ENCODE results near the gene MAP1S. TPM values are rescaled to one million over a fixed set of nuclear protein-coding genes. Genes with fewer than 3 reads are reported as not detected.
A peak's percentile ranks its signal among the peaks of the same experiment; 100 is the strongest.

The MAP1S gene
- total and polyA plus RNA-seq, 2 of the 4 experiments (the other 2 are of a cell fraction): 6.1 to 48.6 TPM

DNA sequence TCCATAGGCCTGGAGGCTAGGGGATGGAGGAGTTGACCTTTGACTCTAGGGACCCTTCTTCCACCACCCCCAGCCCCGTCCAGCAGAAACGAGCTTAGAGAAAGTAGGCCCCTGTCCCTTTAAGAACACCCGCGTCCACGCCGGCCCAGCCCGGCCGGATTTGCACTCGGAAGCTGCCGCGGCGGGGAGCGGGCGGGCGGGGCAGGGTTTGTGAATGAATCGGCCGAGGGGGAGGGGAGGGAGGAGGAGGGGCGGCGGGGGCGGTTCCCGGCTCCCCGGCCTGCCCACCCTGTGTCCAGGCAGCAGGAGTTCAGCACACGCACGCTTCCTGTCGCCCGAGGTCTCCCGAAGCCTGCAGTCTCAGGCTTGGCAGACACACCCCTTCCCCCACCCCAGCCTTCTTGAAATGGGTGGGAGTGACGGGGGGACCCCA is 32.7 kb upstream of the MAP1S start:
- Histone ChIP-seq H2BK5ac (ENCODE audit: low read depth, low read length, poor library complexity, severe bottlenecking) (no peak overlapping the region), H4K20me1 (ENCODE audit: insufficient read depth, low read length) (peaks cover 4% of the 10 kb centered on the region), H3K23ac (ENCODE audit: low read depth, low read length) (no peak overlapping the region), H2AK5ac (ENCODE audit: low read depth, low read length) (no peak overlapping the region), H3K4me3 (ENCODE audit: insufficient read depth, low read depth, low read length) (peak overlapping the region; percentile 7; the same call in 1 of the 2 replicates), H4K8ac (ENCODE audit: low read depth in 2 of 2, low read length in 2 of 2) (peak overlapping the region in 1 of 2 experiments; percentile 25; a peak in 1 of 4 replicates), H3K9me1 (ENCODE audit: insufficient read depth, low read length) (peaks cover 9% of the 10 kb centered on the region; the same call in 1 of the 2 replicates), H2AFZ (replicated peaks; ENCODE audit: low read length, poor library complexity) (peak overlapping the region; percentile 18), H2BK120ac (ENCODE audit: low read depth, low read length) (peak overlapping the region; percentile 20; the same call in 1 of the 2 replicates), H3K27ac (ENCODE audit: insufficient read depth, low read length) (no peak overlapping the region), H2BK20ac (ENCODE audit: low read depth, low read length) (no peak overlapping the region), H2AK9ac (replicated peaks; ENCODE audit: low read depth, low read length, poor library complexity) (peak overlapping the region; percentile 50), H3K4me1 (ENCODE audit: control insufficient read depth, insufficient read depth, low read length) (peaks cover 4% of the 10 kb centered on the region), H3K9ac (ENCODE audit: low read depth, low read length) (no peak overlapping the region), H3K79me1 (ENCODE audit: low read depth in 1 of 2, low read length in 2 of 2) (no peaks in the 10 kb centered on the region), H3K9me3 (ENCODE audit: control insufficient read depth, insufficient read depth, low read length) (no peaks in the 10 kb centered on the region), H3K4me2 (ENCODE audit: low read depth, low read length) (peak overlapping the region; percentile 17), H3K27me3 (ENCODE audit: control insufficient read depth, insufficient read depth, low read length) (peaks cover 21% of the 10 kb centered on the region), H3K14ac (replicated peaks; ENCODE audit: low read depth, low read length) (no peak overlapping the region; the same call in 1 of the 2 replicates), H3K36me3 (ENCODE audit: control insufficient read depth, insufficient read depth, low read length) (no peaks in the 10 kb centered on the region), H3K4ac (ENCODE audit: low read depth, low read length) (no peak overlapping the region), H3K18ac (ENCODE audit: low read depth, low read length) (no peak overlapping the region), H2BK15ac (ENCODE audit: low read depth, low read length) (peak overlapping the region; percentile 50; the same call in 1 of the 3 replicates), H3K56ac (ENCODE audit: extremely low read depth, insufficient read depth, low read length) (no peak overlapping the region), H4K5ac (ENCODE audit: low read depth, low read length) (no peak overlapping the region), H4K91ac (ENCODE audit: insufficient read depth, low read depth, low read length) (no peak overlapping the region; the same call in 1 of the 2 replicates)
- CTCF ChIA-PET: no interaction called here
- whole genome bisulfite sequencing, 2 experiments (ENCODE audit: extremely low coverage in 2 of 2, insufficient read length in 1 of 2): no CpG with 5 or more reads among the region's 28 CpGs
- ATAC-seq (ENCODE audit: low read depth) (peak; percentile 24; the same call in 1 of the 2 replicates), DNase-seq (no peak)
- POLR2A ChIA-PET (ENCODE audit: unreplicated experiment): no interaction called here
- in situ Hi-C loops (cut with MboI; ENCODE audit: low sequenced_read_pairs): no loop called here
- dilution Hi-C loops (cut with HindIII; ENCODE audit: low sequenced_read_pairs, unreplicated experiment): no loop called here
- intact Hi-C loops (cut with micrococcal nuclease): no loop called here
- BruUV-seq (replicated peaks): no TSS peak
- TF ChIP-seq NFE2L2 (IDR thresholded peaks at IDR 0.05; ENCODE audit: low read depth, low read length) (no peak), RCOR1 (IDR thresholded peaks at IDR 0.05; ENCODE audit: insufficient replicate concordance, low read length) (no peak), POLR2A (IDR thresholded peaks at IDR 0.05; ENCODE audit: low read depth, low read length) (no peak)
